ENCODE results near the gene LAMB3. TPM values are rescaled to one million over a fixed set of nuclear protein-coding genes. Genes with fewer than 3 reads are reported as not detected.
A peak's percentile ranks its signal among the peaks of the same experiment; 100 is the strongest.
"Not testable (repeated sequence)": the region's sequence is repeated elsewhere in the genome, so short reads cannot be mapped to it uniquely, and the experiment has no call there.

LAMB3 gene
- total RNA-seq (2014; rRNA removed), result 3.8 and 5.3 TPM in 2 replicates
- 2.9 TPM for polyA plus RNA-seq (2012)

- DNase-seq (ENCODE audit: low read depth), result no peak
Measured at GRCh38 chr1:209652121-209652735, at the start of gene LAMB3. Gene LAMB3 (minus strand): TSS chr1:209652425. CDS start chr1:209650944, 1,481 bp downstream.

DNA sequence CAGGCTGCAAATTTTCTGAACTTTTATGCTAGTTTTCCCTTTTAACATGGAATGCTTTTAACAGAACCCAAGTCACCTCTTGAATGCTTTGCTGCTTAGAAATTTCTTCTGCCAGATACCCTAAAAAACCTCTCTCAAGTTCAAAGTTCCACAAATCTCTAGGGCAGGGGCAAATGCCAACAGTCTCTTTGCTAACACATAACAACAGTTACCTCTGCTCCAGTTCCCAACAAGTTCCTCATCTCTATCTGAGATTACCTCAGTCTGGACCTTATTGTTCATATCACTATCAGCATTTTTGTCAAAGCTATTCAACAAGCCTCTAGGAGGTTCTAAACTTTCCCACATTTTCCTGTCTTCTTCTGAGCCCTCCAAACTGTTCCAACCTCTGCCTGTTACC is 48.5 kb upstream of the LAMB3 start:
- DNase-seq (ENCODE audit: low read depth), result not testable (repeated sequence)

GRCh38 chr1:209697126-209697525 is 44.9 kb upstream of the LAMB3 start:
- no peak for DNase-seq (ENCODE audit: low read depth)

DNA sequence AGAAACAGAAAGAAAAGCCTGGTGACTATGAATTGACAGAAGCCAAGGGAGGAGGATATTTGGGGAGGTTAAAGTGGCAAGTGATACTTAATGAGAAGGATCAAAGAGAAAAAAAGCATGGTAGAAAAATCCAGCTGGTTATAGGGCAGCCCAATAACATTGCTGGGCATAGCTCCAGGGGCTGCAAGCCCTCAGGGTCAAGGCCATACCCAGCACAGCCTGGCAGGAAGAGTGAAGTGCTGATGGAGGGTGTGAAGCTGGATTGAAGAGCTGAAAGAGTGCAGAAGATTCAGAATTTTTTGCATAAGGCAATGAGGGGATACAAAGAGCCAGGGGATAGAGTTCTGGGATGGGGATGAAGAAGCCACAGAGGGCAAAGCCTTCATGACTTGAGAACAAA is 44.4 kb upstream of the LAMB3 start:
- no peak for DNase-seq (ENCODE audit: low read depth)

- DNase-seq (ENCODE audit: low read depth), result peak; percentile 79
Measured at GRCh38 chr1:209692745-209693504, 40.7 kb upstream of the LAMB3 start.

- DNase-seq (ENCODE audit: low read depth), result no peak
Measured at GRCh38 chr1:209692296-209692695, 40.1 kb upstream of the LAMB3 start.

GRCh38 chr1:209691237-209691636 is 39.0 kb upstream of the LAMB3 start:
- no peak for DNase-seq (ENCODE audit: low read depth)

GRCh38 chr1:209689477-209689876 is 37.3 kb upstream of the LAMB3 start:
- DNase-seq (ENCODE audit: low read depth), result peak; percentile 21

DNA sequence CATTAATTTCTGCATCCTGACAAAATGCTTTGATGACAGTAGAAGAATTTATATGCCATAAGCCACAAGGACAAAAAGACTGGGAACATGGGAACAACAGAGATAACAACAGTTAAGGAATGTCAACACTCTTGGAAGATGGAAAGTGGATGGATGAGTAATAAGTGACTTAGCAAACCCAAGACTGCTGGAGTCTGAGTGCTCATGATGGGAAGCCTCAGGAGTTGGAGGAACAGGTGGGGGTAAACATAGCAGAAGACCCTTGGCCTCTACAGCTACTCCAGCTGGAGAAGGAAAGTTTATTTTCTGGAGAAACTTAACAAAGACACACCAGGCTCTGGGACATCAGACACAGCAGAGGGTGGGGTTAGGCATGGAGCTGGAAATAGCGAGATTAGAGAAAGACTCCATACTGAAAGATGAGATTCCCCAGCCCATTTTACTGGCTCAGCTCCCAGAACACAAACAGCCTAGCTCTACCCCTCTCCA is 36.6 kb upstream of the LAMB3 start:
- DNase-seq (ENCODE audit: low read depth), result peak; percentile 77

GRCh38 chr1:209686322-209686721 is 34.1 kb upstream of the LAMB3 start:
- DNase-seq (ENCODE audit: low read depth), result no peak

GRCh38 chr1:209685821-209686220 is 33.6 kb upstream of the LAMB3 start:
- DNase-seq (ENCODE audit: low read depth), result no peak

DNA sequence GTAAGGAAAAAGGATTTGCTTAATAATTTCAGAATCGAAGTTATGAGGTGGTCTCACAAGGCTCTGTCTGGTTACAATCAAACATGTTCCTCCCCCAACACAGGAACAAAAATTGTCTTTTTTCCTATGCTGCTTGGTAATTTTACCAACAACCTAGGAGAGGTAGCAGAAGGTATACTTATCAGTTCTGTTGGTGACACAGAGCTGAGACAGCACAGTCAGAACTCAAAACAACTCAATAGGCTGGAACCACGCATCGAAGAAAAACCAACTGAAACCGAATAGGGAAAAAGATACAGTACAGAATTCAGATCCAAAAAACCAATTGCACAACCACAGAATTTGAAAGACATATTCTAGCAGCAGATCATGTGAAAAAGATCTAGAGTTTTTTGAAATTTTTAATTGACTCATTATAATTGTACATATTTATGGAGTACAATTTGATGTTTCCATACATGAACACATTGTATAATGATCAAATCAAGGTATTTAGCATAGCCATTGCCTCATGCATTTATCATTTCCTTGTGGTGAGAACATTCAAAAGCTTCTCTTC is 26.8 kb upstream of the LAMB3 start:
- DNase-seq (ENCODE audit: low read depth), result no peak

GRCh38 chr1:209675565-209676154 is 23.4 kb upstream of the LAMB3 start:
- DNase-seq (ENCODE audit: low read depth), result no peak

GRCh38 chr1:209674957-209675564 is 22.8 kb upstream of the LAMB3 start, which contains the start of gene G0S2:
Gene G0S2 (plus strand): TSS chr1:209675412. CDS start chr1:209675685, 273 bp downstream.
- peak; percentile 64 for DNase-seq (ENCODE audit: low read depth)

GRCh38 chr1:209673631-209674417 is 21.6 kb upstream of the LAMB3 start:
- no peak for DNase-seq (ENCODE audit: low read depth)

GRCh38 chr1:209672705-209673630 is 20.7 kb upstream of the LAMB3 start:
- DNase-seq (ENCODE audit: low read depth), result no peak

- DNase-seq (ENCODE audit: low read depth), result no peak
Measured at GRCh38 chr1:209670441-209671082, 18.3 kb upstream of the LAMB3 start.

GRCh38 chr1:209667708-209668107 is 15.5 kb upstream of the LAMB3 start:
- no peak for DNase-seq (ENCODE audit: low read depth)

- DNase-seq (ENCODE audit: low read depth), result no peak
Measured at GRCh38 chr1:209667103-209667502, 14.9 kb upstream of the LAMB3 start.
